NT2/D1 (cell line): ENCODE data around the gene STAT4.

ENCODE experiments used
- SUZ12 ChIP-seq: IDR thresholded peaks from 2 replicates; pipeline ENCODE4 v1.6.1; 2011; ENCODE audit not compliant: insufficient read length, insufficient read depth; ENCODE audit errors: extremely low read depth
- YY1 ChIP-seq: IDR thresholded peaks from 2 replicates; pipeline ENCODE4 v1.6.1; 2011; ENCODE audit not compliant: insufficient read length, insufficient read depth

DNA sequence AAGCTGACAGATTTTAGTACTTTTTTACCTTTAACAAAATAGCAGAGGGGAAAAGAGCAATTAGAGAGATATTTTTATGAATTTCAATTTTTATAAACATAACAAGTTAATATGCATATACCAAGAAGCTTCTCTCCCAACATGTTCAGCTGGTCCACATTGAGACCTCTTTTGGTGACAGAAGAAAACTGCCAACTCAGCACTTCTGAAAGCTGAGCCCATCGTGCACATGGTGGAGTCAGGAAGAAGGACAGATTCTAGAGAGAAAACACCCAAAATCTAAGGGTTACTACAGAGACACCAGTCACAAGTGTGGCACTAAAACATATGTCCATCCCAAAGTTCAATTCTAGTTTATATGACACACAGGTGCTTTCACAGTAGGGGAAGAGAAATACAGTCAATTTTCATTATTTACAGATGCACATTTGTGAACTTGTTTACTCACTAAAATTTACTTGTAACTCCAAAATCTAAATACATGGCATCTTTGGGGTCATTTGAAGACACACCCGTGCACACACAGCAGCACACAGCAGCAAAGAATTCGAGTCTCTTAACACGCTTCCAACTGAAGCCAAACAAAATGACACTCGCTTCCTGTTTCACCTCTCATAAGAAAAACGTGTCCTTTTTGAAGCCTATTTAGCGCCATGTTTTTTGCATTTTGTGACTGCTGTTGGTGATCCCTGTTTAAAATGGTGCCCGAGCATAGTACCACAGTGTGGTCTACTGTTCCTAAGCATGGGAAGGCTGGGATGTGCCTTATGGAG, 168.3 kb downstream of the STAT4 start:
- TF ChIP-seq SUZ12 (no peak), YY1 (no peak)
